Measurements from ENCODE around the gene PKNOX2.

DNA sequence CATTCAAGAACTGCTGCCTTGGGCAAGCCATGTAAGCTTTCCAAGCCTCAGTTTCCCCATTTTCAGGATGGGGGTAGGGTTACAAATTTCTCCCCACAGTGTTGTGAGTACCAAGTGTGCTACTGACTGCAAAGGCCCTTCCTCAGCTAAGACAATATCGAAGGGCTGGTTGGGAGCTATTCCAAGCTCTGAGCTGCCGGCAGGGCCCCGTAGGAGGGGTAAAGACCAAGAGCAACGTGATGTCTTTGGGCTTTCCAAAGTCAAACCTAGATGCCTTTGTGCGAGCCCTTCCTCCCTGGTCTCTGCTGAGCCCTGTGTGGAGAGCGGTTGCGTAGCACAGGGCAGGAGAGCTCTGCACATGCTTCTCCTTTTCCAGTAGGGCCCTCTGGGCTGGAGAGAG lies 29.3 kb downstream of the PKNOX2 start:
- TF ChIP-seq, protein P1, sequence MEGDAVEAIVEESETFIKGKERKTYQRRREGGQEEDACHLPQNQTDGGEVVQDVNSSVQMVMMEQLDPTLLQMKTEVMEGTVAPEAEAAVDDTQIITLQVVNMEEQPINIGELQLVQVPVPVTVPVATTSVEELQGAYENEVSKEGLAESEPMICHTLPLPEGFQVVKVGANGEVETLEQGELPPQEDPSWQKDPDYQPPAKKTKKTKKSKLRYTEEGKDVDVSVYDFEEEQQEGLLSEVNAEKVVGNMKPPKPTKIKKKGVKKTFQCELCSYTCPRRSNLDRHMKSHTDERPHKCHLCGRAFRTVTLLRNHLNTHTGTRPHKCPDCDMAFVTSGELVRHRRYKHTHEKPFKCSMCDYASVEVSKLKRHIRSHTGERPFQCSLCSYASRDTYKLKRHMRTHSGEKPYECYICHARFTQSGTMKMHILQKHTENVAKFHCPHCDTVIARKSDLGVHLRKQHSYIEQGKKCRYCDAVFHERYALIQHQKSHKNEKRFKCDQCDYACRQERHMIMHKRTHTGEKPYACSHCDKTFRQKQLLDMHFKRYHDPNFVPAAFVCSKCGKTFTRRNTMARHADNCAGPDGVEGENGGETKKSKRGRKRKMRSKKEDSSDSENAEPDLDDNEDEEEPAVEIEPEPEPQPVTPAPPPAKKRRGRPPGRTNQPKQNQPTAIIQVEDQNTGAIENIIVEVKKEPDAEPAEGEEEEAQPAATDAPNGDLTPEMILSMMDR (conservative IDR thresholded peaks at IDR 0.05; ENCODE audit: low read length): no peak
- TF ChIP-seq EZH2phosphoT487 (IDR thresholded peaks at IDR 0.05; ENCODE audit: borderline replicate concordance, low read depth, low read length): no peak

All from OCI-LY7 (cell line).